IMR-90 (cell line): ENCODE data around the gene ATXN1. TPM values are rescaled to one million over a fixed set of nuclear protein-coding genes. Genes with fewer than 3 reads are reported as not detected.
A peak's percentile ranks its signal among the peaks of the same experiment; 100 is the strongest.

ENCODE experiments used
- ATAC-seq: fragments of 200-7000 bp; cut with Tn5 transposase; 2 replicates; pipeline ENCODE4 v1.9.1; 2020; ENCODE audit warnings: low read depth, mild to moderate bottlenecking, moderate library complexity
- BruUV-seq: library from RNA; stranded (reverse); fragments of 400-500 nt; replicated peaks from 2 replicates; lab custom pipeline; 2021; lab: Mats Ljungman, UMichigan
- CTCF ChIA-PET: fragments of 300-600 bp; formaldehyde crosslinking; extraction: SDS; loops from one replicate; lab custom pipeline; 2021; ENCODE audit warnings: antibody characterized with exemption; lab: Yijun Ruan, JAX
- POLR2A ChIA-PET: fragments of 300-600 bp; sonication (Branson Sonifier 250); formaldehyde crosslinking; loops from one replicate; lab custom pipeline; 2022; ENCODE audit warnings: antibody characterized with exemption; ENCODE audit not compliant: unreplicated experiment; lab: Charles Lee
- DNase-seq: peaks from one replicate; pipeline ENCODE4 v3.0.0; 2013
- H2AFZ ChIP-seq: replicated peaks from 2 replicates; pipeline ENCODE3; 2013; ENCODE audit warnings: low read length, mild to moderate bottlenecking; ENCODE audit not compliant: poor library complexity
- H2AK5ac ChIP-seq: 2 replicates; pipeline ENCODE4 v1.6.1; 2013; ENCODE audit warnings: low read depth, low read length, inconsistent platforms
- H2AK9ac ChIP-seq: replicated peaks from 2 replicates; pipeline ENCODE3; 2013; ENCODE audit warnings: mild to moderate bottlenecking, low read depth, low read length, moderate library complexity; ENCODE audit not compliant: poor library complexity
- H2BK120ac ChIP-seq: 2 replicates; pipeline ENCODE4 v1.6.1; 2013; ENCODE audit warnings: low read depth, low read length, inconsistent platforms
- H2BK15ac ChIP-seq: 3 replicates; pipeline ENCODE4 v1.6.1; 2013; ENCODE audit warnings: low read depth, low read length, inconsistent platforms
- H2BK20ac ChIP-seq: 2 replicates; pipeline ENCODE4 v1.6.1; 2013; ENCODE audit warnings: low read depth, mild to moderate bottlenecking, inconsistent platforms, low read length, moderate library complexity
- H2BK5ac ChIP-seq: 2 replicates; pipeline ENCODE4 v1.6.1; 2013; ENCODE audit warnings: mild to moderate bottlenecking, low read depth, low read length, inconsistent platforms; ENCODE audit not compliant: poor library complexity, severe bottlenecking
- H3K14ac ChIP-seq: replicated peaks from 2 replicates; pipeline ENCODE4 v1.6.1; 2013; ENCODE audit warnings: low read depth, low read length, inconsistent platforms
- H3K18ac ChIP-seq: 2 replicates; pipeline ENCODE4 v1.6.1; 2013; ENCODE audit warnings: low read depth, low read length, control low read depth
- H3K23ac ChIP-seq: 2 replicates; pipeline ENCODE4 v1.6.1; 2013; ENCODE audit warnings: low read depth, low read length, inconsistent platforms
- H3K27ac ChIP-seq: 2 replicates; pipeline ENCODE4 v1.5.1; 2013; ENCODE audit warnings: mild to moderate bottlenecking, control low read depth, low read length; ENCODE audit not compliant: insufficient read depth
- H3K27me3 ChIP-seq: 2 replicates; pipeline ENCODE4 v1.6.1; 2013; ENCODE audit warnings: low read length; ENCODE audit not compliant: control insufficient read depth, insufficient read depth
- H3K36me3 ChIP-seq: 2 replicates; pipeline ENCODE4 v1.6.1; 2013; ENCODE audit warnings: low read length, mixed read lengths; ENCODE audit not compliant: control insufficient read depth, insufficient read depth
- H3K4ac ChIP-seq: 2 replicates; pipeline ENCODE4 v1.6.1; 2013; ENCODE audit warnings: low read depth, low read length, inconsistent platforms
- H3K4me1 ChIP-seq: 2 replicates; pipeline ENCODE4 v1.6.1; 2013; ENCODE audit warnings: low read length, mixed read lengths; ENCODE audit not compliant: control insufficient read depth, insufficient read depth
- H3K4me2 ChIP-seq: 2 replicates; pipeline ENCODE4 v1.6.1; 2013; ENCODE audit warnings: low read depth, mild to moderate bottlenecking, control low read depth, low read length, moderate library complexity
- H3K4me3 ChIP-seq: 2 replicates; pipeline ENCODE4 v1.5.1; 2013; ENCODE audit warnings: low read depth, mild to moderate bottlenecking, control low read depth, low read length, moderate library complexity; ENCODE audit not compliant: insufficient read depth
- H3K56ac ChIP-seq: 2 replicates; pipeline ENCODE4 v1.6.1; 2013; ENCODE audit warnings: low read length, inconsistent platforms; ENCODE audit not compliant: insufficient read depth; ENCODE audit errors: extremely low read depth
- H3K79me1 ChIP-seq, 2 experiments: 2 replicates each; pipeline ENCODE4 v1.6.1; 2013; ENCODE audit warnings: low read length in 2 of 2, inconsistent platforms in 1 of 2, low read depth in 1 of 2
- H3K9ac ChIP-seq: 2 replicates; pipeline ENCODE4 v1.6.1; 2013; ENCODE audit warnings: low read depth, low read length, control low read depth
- H3K9me1 ChIP-seq: 2 replicates; pipeline ENCODE4 v1.6.1; 2013; ENCODE audit warnings: low read length, inconsistent platforms; ENCODE audit not compliant: insufficient read depth
- H3K9me3 ChIP-seq: 2 replicates; pipeline ENCODE4 v1.6.1; 2013; ENCODE audit warnings: low read length; ENCODE audit not compliant: control insufficient read depth, insufficient read depth
- H4K20me1 ChIP-seq: 2 replicates; pipeline ENCODE4 v1.6.1; 2013; ENCODE audit warnings: low read length, inconsistent platforms; ENCODE audit not compliant: insufficient read depth
- H4K5ac ChIP-seq: 2 replicates; pipeline ENCODE4 v1.6.1; 2013; ENCODE audit warnings: mild to moderate bottlenecking, low read depth, low read length, control low read depth
- H4K8ac ChIP-seq, 2 experiments: 2 replicates each; pipeline ENCODE4 v1.6.1; 2013; ENCODE audit warnings: low read depth in 2 of 2, low read length in 2 of 2, control low read depth in 1 of 2, inconsistent platforms in 1 of 2
- H4K91ac ChIP-seq: 2 replicates; pipeline ENCODE4 v1.6.1; 2013; ENCODE audit warnings: low read depth, low read length, inconsistent platforms; ENCODE audit not compliant: insufficient read depth
- BHLHE40 ChIP-seq: fragments of 150-350 bp; IDR thresholded peaks from 2 replicates; pipeline ENCODE4 v1.6.1; 2016; ENCODE audit warnings: mild to moderate bottlenecking, low read depth, low read length
- CEBPB ChIP-seq: IDR thresholded peaks from 2 replicates; pipeline ENCODE4 v1.6.1; 2012; ENCODE audit warnings: low read depth, low read length, improper control_type of control experiment
- CHD1 ChIP-seq: IDR thresholded peaks from 2 replicates; pipeline ENCODE4 v1.6.1; 2012; ENCODE audit warnings: low read depth, low read length, improper control_type of control experiment
- CTCF ChIP-seq: conservative IDR thresholded peaks from 2 replicates; pipeline ENCODE4 v1.5.1; 2012; ENCODE audit warnings: mild to moderate bottlenecking, low read depth, low read length, improper control_type of control experiment
- ELK1 ChIP-seq: fragments of 150-350 bp; IDR thresholded peaks from 2 replicates; pipeline ENCODE4 v1.6.1; 2016; ENCODE audit warnings: low read depth, mild to moderate bottlenecking, low read length, moderate library complexity, borderline replicate concordance
- FOS ChIP-seq: fragments of 150-350 bp; IDR thresholded peaks from 2 replicates; pipeline ENCODE4 v1.6.1; 2016; ENCODE audit warnings: low read depth, low read length
- MAFK ChIP-seq: IDR thresholded peaks from 2 replicates; pipeline ENCODE4 v1.6.1; 2012; ENCODE audit warnings: low read depth, low read length, improper control_type of control experiment
- MAZ ChIP-seq: IDR thresholded peaks from 2 replicates; pipeline ENCODE4 v1.6.1; 2012; ENCODE audit warnings: low read depth, mild to moderate bottlenecking, low read length, improper control_type of control experiment, moderate library complexity, borderline replicate concordance
- MXI1 ChIP-seq: IDR thresholded peaks from 2 replicates; pipeline ENCODE4 v1.6.1; 2012; ENCODE audit warnings: low read depth, mild to moderate bottlenecking, low read length, moderate library complexity, borderline replicate concordance
- NFE2L2 ChIP-seq: fragments of 150-350 bp; IDR thresholded peaks from 2 replicates; pipeline ENCODE4 v1.6.1; 2016; ENCODE audit warnings: low read depth, mild to moderate bottlenecking, low read length
- POLR2A ChIP-seq: IDR thresholded peaks from 2 replicates; pipeline ENCODE4 v1.6.1; 2012; ENCODE audit warnings: mild to moderate bottlenecking, low read depth, low read length
- RCOR1 ChIP-seq: IDR thresholded peaks from 2 replicates; pipeline ENCODE4 v1.6.1; 2012; ENCODE audit warnings: mild to moderate bottlenecking, low read length, improper control_type of control experiment; ENCODE audit not compliant: insufficient replicate concordance
- RFX5 ChIP-seq: IDR thresholded peaks from 2 replicates; pipeline ENCODE4 v1.8.0; 2012; ENCODE audit warnings: low read depth, mild to moderate bottlenecking, low read length, moderate library complexity
- SMC3 ChIP-seq: fragments of 150-350 bp; IDR thresholded peaks from 2 replicates; pipeline ENCODE4 v1.6.1; 2016; ENCODE audit warnings: low read depth, mild to moderate bottlenecking, antibody characterized with exemption, low read length, moderate library complexity
- USF2 ChIP-seq: fragments of 150-350 bp; IDR thresholded peaks from 2 replicates; pipeline ENCODE4 v1.6.1; 2017; ENCODE audit warnings: mild to moderate bottlenecking, antibody characterized with exemption, low read length, low read depth
- WGBS, 2 experiments: methylation state at CpG; one replicate each; pipeline versions ENCODE4 v1.1.5 to v1.1.7; 2013; ENCODE audit warnings: missing lambda C conversion rate in 2 of 2; ENCODE audit not compliant: insufficient read length in 1 of 2; ENCODE audit errors: extremely low coverage in 2 of 2; 5-methylcytosine and 5-hydroxymethylcytosine counted together
- dilution Hi-C: fragments of 300-500 bp; cut with HindIII; formaldehyde crosslinking; loops from one replicate; pipeline ENCODE4 v1.14.3; 2018; ENCODE audit warnings: low sequenced_read_pairs; ENCODE audit not compliant: unreplicated experiment
- in situ Hi-C: fragments of 300-500 bp; cut with MboI; formaldehyde crosslinking; loops from 3 replicates; pipeline ENCODE4 v1.14.3; 2019; ENCODE audit warnings: low sequenced_read_pairs, inconsistent platforms, mixed read lengths
- intact Hi-C: fragments of 100-400 bp; cut with micrococcal nuclease; formaldehyde crosslinking; loops from 2 replicates; pipeline ENCODE4 v1.10.0; 2022
- polyA plus RNA-seq, 3 experiments: library from polyadenylated mRNA; depleted of rRNA; stranded (reverse); fragments of >200 nt; gene quantifications; 2 replicates each; pipeline ENCODE4 v1.2.3, GENCODE V29; 2012; ENCODE audit warnings: low replicate concordance in 1 of 3
- total RNA-seq: library from RNA; depleted of rRNA; stranded (reverse); fragments of >200 nt; gene quantifications from 2 replicates; pipeline ENCODE4 v1.2.3, GENCODE V29; 2012

The ATXN1 gene
- total and polyA plus RNA-seq, 2 of the 4 experiments (the other 2 are of a cell fraction): 7.3 to 11.1 TPM

GRCh38 chr6:16673011-16673797 lies 88.1 kb downstream of the ATXN1 start:
- Histone ChIP-seq H2BK15ac (no peak overlapping the region), H4K5ac (no peak overlapping the region), H2AFZ (no peak overlapping the region), H2BK20ac (no peak overlapping the region), H4K8ac (no peak overlapping the region), H3K27me3 (no peaks in the 10 kb centered on the region), H3K18ac (no peak overlapping the region), H3K4me1 (peaks cover 19% of the 10 kb centered on the region), H3K27ac (no peak overlapping the region), H3K79me1 (peaks cover 40 to 57% of the 10 kb centered on the region in 2 experiments), H3K14ac (no peak overlapping the region), H3K9ac (no peak overlapping the region), H2AK9ac (no peak overlapping the region), H4K91ac (no peak overlapping the region), H3K36me3 (no peaks in the 10 kb centered on the region), H2BK5ac (no peak overlapping the region), H3K23ac (no peak overlapping the region), H4K20me1 (peaks cover 8% of the 10 kb centered on the region; the same call in 1 of the 2 replicates), H3K4ac (no peak overlapping the region), H3K9me1 (peaks cover 9% of the 10 kb centered on the region), H2AK5ac (peak overlapping the region; percentile 20; the same call in 1 of the 2 replicates), H3K4me2 (no peak overlapping the region), H3K56ac (no peak overlapping the region), H3K9me3 (no peaks in the 10 kb centered on the region), H2BK120ac (no peak overlapping the region; the same call in 1 of the 2 replicates), H3K4me3 (no peak overlapping the region)
- BruUV-seq: no TSS peak
- dilution Hi-C loops: no loop called here
- POLR2A ChIA-PET: no interaction called here
- intact Hi-C loops: loop anchor here (5.0 kb wide), 1 partner anchor 89 kb away; the partner anchor contains the start of gene ATXN1
- DNase-seq (no peak), ATAC-seq (no peak)
- in situ Hi-C loops: no loop called here
- WGBS, 2 experiments: 100% methylated on average over 4 of the region's 9 CpGs; no CpG with 5 or more reads in 1 of the 2 experiments
- CTCF ChIA-PET: no interaction called here
- no peak for TF ChIP-seq CEBPB
- TF ChIP-seq SMC3: no peak
- no peak for TF ChIP-seq BHLHE40
- no peak for TF ChIP-seq ELK1
- TF ChIP-seq FOS: no peak
- TF ChIP-seq CTCF: no peak
- no peak for TF ChIP-seq MAZ
- no peak for TF ChIP-seq NFE2L2
- TF ChIP-seq USF2: no peak
- TF ChIP-seq RFX5: no peak
- no peak for TF ChIP-seq MXI1
- no peak for TF ChIP-seq MAFK
- no peak for TF ChIP-seq CHD1
- TF ChIP-seq POLR2A: no peak
- no peak for TF ChIP-seq RCOR1
